ENCODE results near the gene SEMA3B.

Gene SEMA3B

DNA sequence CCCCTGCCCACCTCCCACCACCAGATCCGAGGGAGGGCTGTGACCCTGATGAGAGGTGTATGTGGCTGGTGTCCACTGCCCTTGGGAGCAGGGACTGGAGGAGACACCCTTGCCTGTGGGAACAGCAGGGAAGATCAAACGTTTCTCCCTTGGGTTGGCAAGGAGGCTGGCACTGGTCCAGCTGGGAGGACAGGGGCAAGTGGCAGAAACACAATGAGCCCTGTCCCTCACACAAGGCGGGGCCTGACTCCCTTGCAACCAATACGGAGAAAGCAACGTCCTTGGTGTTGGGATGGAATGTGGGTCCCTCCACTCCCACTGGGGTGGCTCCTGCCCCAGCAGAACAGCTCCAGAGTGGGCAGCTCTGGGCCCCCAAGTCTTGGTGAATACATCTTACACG lies 48.4 kb downstream of the SEMA3B start:
- DNase-seq (ENCODE audit: low read depth) = no peak

DNA sequence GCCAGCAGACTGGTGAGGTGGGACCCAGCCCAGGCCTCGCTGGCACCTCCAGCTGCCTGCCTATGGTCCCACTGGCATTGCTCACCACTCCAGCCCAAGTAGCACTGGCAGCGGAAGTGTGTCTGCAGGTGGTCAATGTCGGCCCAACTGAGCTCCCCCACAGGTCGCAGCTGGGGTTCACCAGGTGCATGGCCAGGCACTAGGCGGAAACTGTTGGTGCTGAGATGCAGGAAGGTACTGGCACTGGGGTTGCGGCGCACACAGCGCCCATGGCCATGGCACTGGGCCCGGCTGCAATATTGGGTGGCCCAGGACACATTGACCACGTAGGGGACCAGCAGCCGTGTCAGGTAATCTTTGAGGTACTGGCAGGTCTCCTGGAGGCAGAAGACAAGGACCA lies 49.2 kb downstream of the SEMA3B start:
- no peak for DNase-seq (ENCODE audit: low read depth)

DNA sequence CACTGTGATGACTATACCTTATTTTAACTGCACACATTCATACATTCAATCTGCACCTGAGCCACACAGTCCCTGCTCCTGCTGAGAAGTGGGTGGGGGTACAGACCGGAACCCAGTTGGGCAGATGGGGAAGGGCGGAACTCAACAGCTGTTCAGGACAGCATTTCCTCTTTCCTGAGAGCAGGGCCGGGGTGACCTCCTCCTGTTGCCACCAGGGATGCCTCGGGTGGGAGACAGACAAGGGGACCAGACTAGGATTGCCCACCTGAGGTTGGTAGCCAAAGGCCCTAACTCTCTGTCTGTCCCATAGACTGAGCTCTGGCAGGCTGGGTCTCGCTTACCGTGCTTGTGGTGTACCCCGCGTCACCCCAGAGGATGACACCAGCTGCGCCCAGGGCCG lies 49.7 kb downstream of the SEMA3B start:
- DNase-seq (ENCODE audit: low read depth) = no peak

DNA sequence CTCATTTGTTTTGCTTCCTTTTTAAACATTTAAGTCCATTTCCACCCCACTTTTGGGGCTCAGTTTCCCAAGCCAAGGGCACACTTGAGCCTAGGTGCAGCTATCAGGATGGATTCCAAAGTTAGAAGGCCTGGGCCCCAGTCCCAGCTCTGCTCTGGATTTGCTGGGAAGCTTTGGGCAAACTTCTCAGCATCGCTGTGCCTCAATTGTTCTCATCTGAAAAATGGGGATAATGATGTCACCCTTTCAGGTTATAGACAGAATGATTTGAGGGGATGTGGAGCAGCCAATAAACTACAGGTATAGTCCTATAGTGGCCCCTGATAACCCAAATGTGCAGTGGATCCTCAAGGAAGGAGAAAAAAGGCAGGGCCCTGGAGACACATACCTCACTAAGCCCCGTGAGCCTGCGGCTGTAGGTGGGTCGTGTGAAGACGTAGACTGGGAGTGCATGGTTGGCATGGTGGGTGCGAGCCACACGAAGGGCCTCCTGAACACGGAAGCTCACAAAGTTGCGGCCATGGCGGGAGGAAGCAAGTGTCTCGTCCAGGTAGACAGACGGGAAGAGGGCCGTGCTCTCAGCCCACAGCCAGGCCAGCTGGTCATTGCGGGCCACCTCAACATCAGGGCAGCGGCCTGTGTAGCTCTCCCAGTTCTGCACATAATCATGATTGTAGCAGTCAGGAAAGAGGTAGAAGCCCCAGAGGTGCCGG lies 50.4 kb downstream of the SEMA3B start:
- DNase-seq (ENCODE audit: low read depth) = no peak

DNA sequence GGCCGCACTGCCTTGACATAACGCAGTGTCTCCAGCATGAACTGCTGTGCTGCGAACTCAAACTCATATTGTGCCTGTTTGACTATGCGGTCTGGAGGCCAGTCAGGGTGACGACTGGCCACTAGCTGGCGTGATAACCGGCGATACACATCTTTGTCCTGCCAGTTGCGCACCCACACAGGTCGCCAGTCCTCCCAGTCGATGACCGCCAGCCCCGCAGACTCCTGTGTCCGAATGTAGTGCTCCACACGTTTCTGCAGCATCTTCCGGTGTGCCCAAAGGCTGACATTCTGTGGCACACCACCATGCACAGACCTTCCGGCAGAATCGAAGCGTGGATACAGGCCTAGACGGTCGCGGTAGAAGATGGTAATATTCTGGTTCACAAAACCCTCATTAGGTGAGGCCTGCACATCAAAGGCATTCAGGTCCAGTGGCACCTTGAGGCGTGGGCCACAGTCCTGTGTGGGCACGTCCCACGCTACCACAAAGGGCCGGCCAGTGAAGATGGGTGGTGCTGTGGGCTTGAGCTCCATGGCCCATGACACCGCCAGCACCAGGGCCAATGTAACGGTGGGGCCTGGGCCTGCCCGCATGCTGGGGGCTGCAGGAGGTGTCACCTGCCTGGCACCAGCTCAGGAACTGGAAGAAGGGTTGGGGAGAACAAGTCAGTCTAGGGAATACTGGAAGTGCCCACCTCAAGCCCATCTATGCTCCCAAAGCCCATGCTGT lies 51.1 kb downstream of the SEMA3B start:
- DNase-seq (ENCODE audit: low read depth) = no peak

DNA sequence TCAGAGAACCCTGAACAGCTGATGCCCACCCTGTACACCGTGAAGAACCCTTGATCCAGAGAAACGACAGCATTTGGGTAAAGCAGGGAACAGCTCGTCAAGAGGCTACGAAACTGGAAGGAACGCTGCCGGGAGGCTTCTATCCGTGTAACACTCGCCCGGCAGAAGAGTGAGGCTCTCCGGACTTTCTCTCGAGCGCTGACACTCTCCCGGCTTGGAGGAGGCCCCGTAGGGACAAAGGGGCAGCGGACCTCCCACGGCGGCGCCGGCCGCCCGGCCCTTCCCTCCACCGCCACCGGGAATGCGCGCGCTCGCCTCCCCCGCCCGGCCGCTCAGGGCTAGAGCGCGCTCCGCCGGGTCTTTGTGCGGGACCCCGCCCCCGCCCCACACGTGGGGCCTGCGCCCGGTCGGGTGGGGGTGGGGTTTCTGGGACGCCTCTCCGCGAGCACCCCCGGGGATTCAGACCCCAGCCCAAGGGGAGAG lies 51.9 kb downstream of the SEMA3B start:
- DNase-seq (ENCODE audit: low read depth) = no peak

DNA sequence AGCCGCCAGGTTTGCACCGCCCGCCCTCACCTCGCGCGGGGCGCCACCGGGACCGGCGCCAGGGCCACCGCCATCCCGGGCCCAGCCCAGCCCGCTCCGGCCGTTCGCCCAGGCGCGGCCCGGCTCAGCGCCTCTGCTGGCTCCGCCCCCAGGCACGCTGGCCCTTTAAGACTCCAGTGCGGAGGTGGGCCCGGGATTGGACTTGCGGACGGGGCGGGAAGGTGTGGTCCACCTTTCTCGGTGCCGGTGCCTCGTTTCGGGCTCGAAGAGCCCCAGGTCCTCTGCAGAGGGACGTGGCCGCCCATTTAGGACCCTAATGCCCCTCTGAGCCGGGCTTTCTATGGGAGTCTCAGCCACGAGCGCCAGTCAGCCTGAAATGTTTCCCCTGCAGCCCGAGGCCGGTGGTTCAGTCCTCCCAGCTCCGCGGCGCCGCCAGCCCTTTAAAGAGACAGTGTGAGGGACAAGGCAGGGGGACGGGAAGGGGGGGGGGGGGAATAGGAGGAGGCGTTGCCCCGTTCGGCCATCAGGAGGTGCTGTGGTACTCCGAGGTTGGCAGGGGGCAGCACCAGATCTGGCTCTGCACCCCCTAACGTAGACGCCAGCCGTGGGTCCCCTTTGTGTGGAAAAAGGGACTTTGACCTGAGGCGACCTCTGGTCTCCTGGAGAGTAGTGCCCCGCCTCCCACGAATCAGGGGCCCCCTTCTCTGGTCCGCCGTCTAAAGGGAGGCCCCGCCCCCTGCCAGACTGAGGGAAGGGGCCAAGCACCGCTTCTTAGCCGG lies 52.6 kb downstream of the SEMA3B start:
- DNase-seq (ENCODE audit: low read depth) = no peak

DNA sequence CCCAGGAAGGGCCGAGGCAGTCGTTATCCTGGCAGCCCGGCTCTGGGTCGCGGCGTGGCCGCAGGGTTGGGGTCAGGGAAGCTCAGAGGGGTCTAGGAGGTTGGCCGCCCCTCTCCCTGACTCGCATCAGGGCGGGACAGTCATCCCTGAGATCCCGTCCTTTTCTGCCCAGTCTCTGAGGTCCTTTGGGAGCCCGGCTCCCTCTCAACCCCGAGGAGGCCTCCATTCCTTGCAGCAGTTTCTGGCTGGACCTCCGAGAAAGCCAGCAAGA lies 53.1 kb downstream of the SEMA3B start:
- no peak for DNase-seq (ENCODE audit: low read depth)

DNA sequence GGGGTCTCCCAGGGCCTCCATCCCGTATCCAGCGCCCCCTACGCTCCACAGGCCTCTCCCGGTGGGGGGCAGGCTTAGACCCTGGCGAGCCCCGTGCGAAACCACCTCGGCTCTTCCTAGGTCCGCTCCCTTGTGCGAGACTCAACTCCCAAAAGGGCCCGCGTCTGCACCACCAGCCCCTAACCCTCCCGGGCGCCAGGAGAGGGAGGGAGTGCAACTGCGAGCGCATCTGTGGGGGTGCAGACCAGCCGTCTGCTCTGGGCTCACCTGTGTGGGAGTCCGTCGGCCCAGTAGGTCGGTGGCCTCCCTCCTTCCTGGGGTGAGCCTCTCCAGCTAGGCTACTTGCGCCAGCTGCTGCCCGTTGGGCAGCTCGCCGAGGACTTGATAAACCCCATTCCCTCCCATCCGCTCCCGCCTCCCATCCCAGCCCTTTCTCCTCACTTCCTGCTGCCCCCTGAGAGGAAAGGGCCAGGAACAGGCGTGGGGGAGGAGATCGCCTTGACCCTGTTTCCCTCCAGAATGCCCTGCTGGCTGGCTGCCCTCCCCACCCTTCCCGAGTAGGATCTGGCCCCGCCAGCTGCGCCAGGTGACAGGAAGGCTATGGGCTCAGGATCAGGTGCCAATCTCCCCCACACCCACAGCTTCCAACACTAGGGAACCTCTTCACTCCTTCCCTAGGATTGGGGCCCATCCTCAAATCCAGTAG lies 53.6 kb downstream of the SEMA3B start, which contains the start of gene HYAL2:
Gene HYAL2, minus strand, starts transcription at position 360 of the 706 bp plus-strand sequence. CDS start 2,256 bp downstream, outside the sequence.
- DNase-seq (ENCODE audit: low read depth) = no peak

DNA sequence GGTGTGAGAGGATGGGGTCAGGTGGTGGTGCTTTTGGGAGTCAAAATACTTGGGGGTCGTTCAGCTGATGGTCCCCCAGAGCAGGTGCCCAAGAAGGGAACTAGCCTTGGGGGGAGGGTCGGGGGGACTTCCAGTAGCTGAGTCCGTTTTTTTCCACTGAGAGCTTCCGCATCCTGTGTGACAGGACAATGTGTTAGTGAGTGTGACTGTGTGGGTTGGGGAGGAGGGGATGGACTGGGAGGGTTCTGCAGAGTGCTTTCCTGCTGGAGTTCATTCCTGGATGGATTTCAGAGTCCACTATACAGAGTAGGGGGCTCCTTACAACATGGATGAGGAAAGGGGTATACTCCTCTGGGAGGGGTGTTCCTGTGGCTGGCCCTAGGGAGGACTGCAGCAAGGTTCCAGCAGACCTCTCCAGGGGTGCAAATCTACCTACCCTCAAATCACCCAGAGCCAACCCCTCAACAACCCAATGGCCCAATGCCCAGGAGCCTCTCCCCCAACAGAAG lies 54.2 kb downstream of the SEMA3B start:
- DNase-seq (ENCODE audit: low read depth) = no peak

DNA sequence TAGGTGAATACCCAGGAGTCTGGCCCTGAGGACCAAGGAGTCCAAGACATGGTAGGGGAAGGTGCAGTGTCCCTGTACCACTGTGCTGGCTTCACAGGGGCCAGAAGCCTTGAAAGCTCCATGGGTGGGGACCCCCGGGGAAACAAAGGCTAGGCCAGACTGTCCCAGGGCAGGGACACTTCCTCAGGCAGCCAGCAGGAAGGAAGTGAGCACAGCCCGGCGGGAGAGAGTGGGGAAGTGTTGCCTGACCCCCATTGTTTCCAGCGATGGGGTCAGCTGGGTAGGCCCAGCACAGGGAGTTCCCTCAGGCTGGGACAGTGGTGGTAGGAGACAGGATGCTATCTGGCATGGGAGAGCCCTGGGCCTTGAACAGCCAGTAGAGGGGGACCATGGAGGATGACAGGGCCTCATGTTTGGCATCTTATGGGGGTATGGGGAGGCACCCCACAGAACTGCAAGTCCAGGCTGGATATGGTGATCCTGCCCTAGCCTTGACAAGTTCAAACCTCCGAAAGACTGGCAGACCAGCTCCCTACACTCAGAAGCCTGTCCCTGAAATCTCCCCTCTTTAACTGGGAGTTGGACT lies 54.8 kb downstream of the SEMA3B start:
- no peak for DNase-seq (ENCODE audit: low read depth)

DNA sequence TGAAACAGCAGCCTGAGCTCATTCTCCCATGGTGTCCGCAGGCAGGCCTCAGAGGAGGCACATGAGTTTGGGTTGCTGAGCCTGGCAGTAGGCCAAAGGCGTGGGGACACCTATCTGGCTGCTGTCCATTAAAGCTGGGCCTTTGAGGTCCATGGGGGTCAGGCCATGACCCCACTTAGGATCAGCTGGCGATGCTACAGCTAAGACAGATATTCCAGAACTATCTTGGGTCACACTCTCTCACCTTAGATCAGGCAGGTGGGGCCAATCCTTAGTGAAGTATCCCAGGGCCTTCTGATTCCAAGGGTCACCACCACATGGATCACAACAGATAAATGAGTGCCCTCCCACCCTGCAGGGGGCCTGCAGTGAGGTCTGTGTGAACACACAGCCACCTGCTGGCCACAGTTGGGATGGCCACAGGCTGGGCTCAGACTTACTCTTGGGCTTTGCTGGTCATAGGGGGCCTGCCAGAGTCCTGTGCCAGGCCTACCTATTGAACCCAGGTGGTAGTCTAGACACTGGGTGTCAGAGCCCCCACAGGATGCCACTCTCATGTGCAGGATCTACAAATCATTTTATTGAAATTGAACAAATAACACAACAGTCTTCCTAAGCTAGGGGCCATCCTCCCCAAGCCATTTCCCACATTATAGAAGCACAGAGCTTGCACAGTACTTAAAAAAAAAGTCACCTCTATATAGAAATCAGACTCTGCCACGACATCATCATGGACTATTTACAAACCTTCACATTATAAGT lies 55.6 kb downstream of the SEMA3B start:
- DNase-seq (ENCODE audit: low read depth) = no peak

DNA sequence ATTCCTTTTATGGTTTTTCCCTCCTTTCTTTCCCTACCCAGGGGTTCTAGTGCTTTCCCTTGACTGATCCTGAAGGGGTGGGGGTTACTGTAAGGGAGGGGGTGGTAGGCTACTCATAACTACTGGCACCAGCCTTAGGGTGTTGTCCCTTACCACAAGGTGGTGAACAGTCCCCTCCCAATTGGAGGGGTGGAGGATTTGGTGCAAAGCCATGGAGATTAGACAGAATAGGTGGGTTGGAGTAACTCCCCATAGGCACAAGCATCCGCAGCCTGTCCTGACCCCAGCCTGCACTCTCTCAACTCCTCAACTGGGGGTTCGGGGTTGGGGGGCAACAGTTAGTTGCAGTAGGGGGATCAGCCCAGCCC lies 56.1 kb downstream of the SEMA3B start:
- DNase-seq (ENCODE audit: low read depth) = no peak

DNA sequence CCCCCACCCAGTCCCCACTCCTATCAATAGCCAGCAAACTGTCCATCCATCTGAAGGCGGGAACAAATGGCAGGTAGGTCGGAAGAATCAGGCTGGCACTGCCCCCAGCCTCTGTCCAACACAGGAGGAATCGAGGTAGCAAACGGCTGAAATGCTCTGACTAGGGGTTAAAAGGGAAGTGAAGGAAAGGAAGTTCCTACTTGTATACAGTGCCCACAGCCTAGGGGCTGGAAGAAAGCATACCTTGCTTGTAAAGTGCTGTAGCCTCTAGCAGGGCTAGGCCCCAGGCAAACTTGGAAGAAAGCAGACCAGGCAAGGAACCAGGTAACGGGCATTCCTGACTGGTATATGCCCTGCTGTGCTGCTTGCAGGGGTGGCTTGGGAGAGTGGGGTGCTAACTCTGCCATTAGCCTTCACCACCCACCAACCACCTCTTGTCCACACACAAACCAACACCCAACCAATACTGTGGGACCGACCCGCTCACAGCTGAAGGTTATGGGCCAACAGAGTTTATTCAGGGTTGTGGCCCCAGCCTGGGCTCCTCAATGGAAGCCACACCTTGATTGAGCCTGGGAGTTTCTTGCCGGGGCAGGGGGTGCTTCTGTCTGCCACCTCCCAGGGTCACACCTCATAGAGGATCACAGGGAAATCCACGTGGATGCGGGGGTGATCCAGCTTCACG lies 56.7 kb downstream of the SEMA3B start:
- DNase-seq (ENCODE audit: low read depth) = no peak

DNA sequence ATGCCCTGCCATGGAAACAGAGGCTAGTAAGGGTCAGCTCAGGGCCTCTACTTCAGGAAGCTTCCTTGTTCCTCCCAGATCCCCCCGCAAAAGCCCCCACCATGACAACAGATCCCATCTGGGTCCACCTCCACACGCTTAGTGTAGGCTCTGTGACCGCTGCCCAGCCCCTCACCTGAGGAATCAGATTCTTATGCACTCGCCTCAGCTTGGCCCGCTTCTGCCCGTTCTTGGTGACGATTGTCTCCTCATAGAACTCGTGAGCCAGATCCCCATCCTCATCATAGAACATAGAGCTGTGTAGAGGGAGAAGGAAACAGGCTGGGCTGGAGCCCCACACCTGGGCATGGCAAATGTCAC lies 57.2 kb downstream of the SEMA3B start:
- DNase-seq (ENCODE audit: low read depth) = no peak

DNA sequence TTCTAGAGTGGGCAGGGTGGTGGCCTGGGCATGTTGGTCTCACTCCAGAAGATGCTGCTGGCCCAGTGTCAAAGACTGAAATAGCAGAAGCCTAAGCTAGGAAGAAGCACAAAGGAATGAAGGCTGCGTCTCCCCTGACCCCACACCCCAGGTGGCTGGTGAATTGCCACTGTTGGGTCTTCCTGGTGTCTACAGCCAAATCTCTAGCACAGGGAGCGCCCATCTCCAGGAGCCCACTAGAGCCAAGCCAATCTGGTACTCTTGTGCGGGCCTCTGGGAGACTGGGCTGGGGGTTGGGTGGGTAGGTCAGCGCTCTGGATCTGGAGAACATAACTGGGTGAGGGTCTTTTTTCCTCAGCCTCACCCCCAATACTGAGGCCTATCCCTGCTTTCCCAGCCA lies 58.2 kb downstream of the SEMA3B start:
- DNase-seq (ENCODE audit: low read depth) = no peak

Data from GM04503 (cell line).